ENCODE measurements around the gene BABAM2.
"Not testable (repeated sequence)": the region's sequence is repeated elsewhere in the genome, so short reads cannot be mapped to it uniquely, and the experiment has no call there.

GRCh38 chr2:27863955-27864354 lies 26.6 kb upstream of the BABAM2 start:
- TF ChIP-seq CTCF (conservative IDR thresholded peaks at IDR 0.05 in 1 of 2, IDR thresholded peaks at IDR 0.05 in 1 of 2; ENCODE audit: extremely low read depth in 1 of 2, insufficient read depth in 1 of 2, low read depth in 1 of 2, low read length in 2 of 2); EZH2 (IDR thresholded peaks at IDR 0.05; ENCODE audit: borderline replicate concordance, low read length): not testable (repeated sequence)

Measured in mammary epithelial cell (primary cell).